GM21723 (cell line): ENCODE results near the gene DNAJC21.
"Not testable (repeated sequence)": the region's sequence is repeated elsewhere in the genome, so short reads cannot be mapped to it uniquely, and the experiment has no call there.

Experiments used
- ATAC-seq: cut with Tn5 transposase; IDR thresholded peaks from one replicate; pipeline ENCODE4 v1.9.1; 2021; ENCODE audit warnings: mild to moderate bottlenecking, moderate library complexity; ENCODE audit not compliant: unreplicated experiment

Gene DNAJC21

DNA sequence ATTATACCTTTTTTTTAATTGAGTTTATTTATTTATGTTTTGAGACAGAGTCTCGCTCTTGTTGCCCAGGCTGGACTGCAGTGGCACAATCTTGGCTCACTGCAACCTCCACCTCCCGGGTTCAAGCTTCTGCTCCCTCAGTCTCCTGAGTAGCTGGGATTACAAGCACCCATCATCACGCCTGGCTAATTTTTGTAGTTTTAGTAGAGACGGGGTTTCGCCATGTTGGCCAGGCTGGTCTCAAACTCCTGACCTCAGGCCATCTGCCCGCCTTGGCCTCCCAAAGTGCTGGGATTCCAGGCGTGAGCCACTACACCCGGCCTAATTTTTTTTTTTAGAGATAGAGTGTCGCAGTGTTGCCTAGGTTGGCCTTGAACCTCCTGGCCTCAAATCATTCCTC is 6.1 kb upstream of the DNAJC21 start:
- ATAC-seq: not testable (repeated sequence)

DNA sequence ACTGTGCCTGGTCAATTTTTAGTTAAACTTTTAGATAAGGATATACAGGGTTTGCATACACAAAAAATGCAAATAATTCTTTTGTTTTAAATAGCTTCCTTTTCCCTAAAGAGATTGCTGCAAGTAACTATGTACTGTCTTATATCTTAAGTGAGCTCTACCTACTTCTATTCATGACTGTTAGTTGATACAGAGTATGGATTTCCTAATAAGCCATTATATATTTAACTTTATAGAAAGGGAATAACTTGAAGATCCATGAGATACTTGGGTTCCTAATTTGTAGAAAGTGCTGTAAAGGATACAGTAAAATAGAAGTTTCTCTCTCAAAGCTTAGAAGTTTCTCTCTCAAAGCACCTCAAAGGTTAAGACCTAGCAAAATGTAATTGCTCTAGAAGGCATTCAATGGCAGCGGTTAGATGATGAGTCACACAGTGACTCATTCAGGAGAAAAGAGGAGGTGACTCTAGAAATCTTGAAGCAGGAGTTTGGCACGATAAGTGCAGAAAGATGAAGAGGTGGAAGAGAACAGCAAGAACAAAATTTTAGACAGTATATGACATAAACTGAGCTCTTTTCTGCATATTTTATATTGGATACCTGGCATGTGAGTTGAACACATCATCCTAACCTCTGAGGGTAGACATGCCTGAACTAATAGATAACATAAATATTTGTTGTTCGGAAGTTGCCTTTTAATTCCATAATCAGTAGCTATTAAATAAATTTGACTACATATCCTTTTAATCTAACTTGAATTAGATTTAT is 5.5 kb upstream of the DNAJC21 start:
- peak; percentile 71 for ATAC-seq

DNA sequence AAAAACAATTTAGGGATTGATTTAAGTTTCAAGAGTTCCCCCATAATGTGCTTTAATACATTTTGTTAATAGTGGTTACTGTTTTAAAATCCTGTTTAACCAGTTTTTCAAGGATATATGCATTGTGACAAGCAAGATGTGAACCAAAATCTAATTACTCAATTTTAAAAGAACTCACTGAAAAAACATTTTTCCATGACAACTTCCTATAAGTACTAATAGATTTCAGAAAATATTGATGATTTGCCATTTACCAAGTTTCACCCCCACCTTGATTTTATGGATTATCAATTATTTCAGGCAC is 4.9 kb upstream of the DNAJC21 start:
- no peak for ATAC-seq

DNA sequence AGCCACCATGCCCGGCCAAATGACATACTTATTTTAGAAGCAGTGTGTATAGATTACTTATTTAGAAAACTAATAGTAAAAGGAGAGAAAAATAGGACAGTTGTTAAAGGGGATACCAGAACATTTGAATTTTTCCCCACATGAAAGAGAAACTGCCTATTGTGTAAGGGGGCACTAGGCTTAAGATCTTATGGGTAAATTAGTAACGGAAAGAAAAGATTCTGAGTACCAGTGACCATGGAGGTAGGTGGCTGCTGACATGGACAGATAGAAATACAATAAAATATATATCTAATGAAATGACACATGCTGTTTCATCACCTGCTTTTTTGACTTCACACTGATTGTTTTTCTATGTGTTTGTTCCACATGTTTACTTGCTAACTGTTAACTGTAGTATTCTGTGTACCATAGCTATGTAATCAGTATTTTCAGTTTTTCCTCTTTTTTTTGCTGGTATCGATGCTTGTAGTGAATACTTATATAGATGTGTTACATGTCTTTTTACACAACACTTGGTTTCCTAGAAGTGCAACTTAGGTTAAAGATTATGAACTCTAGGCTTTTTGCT is 3.0 kb upstream of the DNAJC21 start:
- no peak for ATAC-seq

DNA sequence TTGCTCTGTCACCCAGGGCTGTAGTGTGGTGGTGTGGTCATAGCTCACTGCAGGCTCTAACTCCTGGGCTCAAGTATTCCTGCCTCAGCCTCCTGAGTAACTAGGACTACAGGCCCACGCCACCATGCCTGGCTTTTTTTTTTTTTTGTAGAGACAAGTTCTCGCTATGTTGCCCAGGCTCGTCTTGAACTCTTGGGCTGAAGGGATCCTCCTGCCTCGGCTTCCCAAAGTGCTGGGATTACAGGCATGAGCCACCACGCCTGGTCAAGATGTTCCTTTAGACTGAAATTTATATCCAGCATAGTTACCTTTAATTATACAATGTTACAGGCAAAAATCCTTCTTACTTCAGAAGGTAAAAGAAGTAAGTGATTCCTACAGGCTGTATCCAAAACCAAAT is 1.6 kb upstream of the DNAJC21 start:
- ATAC-seq: no peak

DNA sequence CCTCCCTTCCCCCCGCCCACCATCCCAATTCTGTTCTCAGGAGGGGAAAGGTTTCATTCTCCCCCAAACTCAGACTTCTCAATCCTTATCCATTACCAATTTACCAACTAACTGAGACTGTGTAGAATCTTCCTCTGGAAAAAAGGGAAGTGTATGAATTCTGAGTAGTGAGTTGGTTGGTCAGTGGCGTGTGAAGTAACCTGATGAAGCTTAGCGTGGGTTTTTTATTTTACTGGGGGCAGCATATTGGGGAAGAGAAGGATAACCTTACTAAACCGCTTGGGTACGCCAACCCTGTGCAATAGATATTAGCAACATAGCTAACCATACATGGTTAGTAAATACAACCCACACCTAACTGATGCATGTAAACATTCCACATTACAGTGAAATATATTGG is 1.1 kb upstream of the DNAJC21 start:
- ATAC-seq: no peak

DNA sequence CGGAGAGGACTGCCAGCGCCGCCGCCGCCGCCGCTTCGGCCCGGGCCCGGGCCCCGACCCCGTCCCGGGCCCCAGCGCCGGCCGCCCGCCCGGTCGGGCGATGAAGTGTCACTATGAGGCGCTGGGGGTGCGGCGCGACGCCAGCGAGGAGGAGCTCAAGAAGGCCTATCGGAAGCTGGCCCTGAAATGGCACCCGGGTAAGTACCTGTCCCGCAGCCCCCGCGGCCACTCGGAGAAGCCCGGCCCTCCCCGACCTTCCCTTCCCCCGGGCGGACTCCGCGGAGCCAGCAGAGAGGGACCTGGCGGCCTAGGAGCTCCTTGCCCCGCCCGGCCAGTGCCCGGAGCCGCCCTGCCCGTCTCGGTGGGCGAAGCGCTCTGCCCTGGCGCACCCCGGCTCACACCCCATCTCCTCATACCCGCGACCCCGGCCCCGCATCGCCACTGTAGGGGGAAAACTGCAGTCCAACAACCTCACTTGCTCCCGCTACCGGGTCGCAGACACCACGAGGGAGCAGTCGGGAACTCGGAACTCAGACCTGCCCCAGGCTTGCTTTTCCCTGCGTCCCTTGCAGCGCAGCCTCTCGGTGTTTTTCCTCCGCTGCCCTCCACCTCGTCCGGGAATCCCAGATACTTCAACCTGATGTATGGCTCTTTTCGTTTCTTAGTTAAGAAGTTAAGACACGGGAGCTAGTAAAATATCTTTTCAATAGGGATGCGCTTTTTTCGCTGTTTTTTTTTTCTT is 532 bp downstream of the DNAJC21 start:
- ATAC-seq: peak; percentile 76

DNA sequence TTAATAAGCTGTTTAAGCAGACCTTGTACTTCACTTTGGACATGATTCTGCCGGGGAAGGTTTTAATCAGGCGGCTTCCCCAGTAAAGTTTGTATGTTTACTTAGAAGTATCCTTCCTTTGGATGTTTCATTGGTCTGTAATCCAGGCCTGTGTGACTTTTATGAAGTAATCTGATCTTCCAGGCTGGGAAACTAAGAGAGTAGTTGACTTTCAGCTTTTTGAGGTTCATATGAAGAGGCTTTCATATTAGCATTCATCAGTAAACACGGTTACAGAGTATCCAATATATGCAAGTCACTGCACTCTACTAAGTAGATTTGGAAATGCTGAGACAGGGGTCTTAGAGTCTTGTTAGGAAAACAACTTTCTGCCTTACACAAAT is 1.1 kb downstream of the DNAJC21 start:
- ATAC-seq: no peak

DNA sequence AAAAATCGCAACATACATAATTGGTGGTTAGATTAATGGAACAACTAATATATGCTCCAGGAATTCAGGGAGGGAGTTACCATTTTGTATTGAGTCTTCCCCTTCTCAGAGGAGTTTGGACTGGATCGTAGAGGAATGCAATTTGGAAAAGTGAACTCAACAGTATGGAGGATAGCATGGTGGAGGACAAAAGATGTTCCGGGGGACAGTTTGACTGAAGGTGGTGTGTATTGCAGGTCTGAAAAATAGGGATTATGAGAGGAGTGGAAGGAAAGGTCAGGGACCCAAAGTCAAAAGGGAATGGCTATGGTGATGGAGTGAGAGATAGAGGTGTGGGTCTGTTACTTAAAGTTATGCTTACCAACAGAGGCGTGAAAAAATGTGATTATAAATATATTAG is 1.5 kb downstream of the DNAJC21 start:
- ATAC-seq: no peak

DNA sequence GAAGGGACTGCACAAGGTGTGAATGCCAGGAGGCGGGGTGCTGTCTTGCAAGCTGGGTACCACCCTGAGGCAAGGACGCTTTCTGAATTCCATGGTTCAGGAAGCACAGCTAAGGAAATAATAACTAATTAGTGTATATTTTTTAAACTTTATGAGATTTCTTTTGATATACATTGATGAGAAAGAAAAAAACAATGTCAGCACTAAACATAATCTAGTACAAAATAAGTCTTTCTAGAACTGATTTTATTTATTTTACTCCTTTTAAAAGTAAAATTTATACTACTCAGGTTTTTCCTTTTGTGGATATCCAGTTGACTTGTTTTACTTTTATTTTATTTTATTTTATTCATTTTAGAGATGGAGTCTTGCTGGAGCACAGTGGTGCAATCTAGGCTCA is 3.6 kb downstream of the DNAJC21 start:
- ATAC-seq: no peak

DNA sequence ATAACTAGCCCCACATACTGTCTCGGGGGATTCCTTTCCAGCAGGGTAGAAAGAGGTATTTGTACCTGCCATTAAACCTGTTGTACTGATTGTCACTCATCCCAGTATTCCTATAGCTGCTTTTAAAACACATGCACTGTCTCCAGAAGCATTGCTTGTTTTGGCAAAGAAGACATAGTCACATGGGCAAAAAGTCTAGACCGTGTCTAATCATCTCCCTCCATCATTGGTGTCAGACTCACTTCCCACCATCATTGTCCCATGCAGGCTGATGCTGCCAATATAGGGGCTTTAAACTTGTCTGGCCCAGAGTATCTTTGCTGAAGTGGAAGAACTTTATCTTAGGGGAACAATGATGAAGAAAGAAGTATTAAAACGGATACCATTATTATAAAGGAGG is 12.6 kb downstream of the DNAJC21 start:
- no peak for ATAC-seq

DNA sequence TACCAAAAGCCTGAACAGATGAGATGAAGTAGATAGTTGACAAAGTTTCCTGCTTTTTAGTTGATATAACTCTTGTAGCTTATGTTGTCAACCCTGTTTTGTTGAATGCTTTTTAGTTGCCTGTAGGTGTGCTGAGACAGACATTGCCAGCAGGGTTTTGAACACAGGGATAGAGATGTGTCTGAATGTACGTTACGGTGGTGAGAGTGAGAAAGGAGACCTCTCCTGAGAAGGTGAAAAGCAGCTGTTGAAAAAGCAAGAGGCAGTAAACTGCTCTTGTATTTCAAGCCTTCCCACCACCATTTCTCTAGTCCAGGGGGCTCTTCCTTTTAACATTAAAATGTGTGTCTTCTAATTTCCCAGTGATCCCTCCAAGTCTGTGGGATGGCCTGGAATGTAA is 14.7 kb downstream of the DNAJC21 start:
- ATAC-seq: no peak

DNA sequence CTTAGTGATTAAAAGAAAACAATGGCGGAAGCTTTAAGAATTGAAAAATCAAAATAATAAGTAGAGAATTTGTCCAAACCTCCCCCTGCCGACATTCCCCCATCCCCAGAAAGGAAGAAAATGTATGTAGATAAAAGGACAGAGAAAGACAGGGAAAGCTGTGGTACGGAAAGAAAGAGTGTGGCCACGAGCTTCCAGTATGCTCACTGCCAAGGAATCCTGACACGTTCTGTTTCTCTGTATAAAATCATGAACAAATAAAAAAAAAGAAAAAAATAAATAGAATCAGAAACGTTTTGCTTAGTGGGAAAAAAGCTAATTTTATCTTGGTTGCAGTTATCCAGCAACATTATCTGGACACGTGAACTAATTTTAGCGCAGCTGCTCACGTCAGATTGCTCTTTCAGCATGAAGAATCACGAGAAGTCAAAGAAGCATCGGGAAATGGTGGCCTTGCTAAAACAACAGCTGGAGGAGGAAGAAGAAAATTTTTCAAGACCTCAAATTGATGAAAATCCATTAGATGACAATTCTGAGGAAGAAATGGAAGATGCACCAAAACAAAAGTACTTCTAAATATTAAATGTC is 15.2 kb downstream of the DNAJC21 start:
- ATAC-seq: no peak

DNA sequence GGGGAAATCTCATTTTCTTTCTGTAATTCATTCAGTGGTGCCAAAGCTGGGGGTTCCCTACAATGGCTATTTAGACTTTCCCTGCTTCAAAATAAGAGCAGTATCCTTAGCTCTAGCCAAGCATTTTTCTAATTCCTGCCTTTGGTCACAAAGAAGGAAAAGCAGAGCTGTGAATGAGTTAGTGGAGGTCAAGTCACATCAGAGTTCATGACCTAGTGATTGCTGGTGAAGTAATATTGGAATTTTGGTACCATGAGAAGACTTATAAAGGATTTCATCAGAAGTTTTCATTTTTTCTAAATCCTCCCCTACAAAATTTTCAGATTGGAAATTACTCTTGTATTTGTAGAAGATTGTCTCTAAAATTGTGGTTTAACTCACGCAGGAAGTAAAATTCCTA is 28.0 kb downstream of the DNAJC21 start:
- no peak for ATAC-seq

DNA sequence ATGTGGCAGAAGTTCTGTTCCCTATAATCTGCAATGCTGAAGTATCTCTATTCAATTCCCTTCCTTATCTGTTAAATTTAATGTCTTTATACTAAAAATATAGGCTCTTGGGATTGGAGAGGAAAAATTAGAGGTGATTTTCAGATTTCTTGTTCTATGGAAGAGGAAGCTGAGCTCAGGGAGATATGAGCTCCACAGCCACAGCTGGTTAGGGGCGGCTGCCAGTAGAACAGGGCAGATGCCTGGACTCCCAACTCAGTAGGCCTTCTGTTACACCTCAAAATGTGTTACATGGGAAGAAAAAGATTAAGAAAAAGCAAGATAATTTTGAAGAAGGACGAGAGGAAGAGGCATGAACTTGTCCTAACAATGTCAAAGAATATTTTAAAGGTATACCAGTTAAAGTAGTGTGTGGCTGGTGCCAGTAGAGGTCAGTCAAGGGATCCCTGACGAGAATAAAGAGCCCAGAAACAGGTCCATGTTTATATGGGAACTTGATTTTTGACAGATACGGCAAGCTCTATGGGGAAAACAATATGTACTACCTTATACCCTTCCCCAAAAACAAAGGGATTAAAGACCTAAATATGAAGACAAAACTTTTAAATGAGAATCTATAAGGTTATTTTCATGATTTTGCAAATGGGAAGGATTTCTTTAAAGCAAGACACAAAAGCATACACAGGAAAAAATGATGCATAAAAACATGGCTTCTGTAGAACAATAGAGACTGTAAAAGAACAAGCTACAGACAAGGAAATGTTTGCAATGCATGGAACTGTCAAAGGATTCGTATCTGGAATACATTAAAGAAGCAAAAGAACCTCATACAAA is 28.7 kb downstream of the DNAJC21 start:
- ATAC-seq: peak; percentile 40

DNA sequence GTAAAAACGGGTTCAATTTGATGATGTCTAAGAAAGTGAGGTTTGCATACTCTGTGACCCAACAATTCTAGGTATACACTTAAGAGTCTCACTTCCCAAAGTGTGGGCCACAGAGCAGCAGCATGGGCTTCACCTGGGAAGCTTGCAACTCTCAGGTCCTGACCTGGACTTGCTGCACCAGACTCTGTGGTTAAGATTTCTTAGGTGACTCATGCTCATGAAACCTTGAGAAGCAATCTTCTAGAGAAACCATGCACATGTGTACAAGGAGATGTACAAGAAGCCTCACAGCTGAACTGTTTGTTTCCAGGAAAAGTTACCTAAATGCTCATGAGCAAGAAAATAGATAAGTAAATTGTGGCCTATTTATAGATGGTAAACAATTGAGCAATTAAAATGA is 30.0 kb downstream of the DNAJC21 start:
- ATAC-seq: peak; percentile 88

DNA sequence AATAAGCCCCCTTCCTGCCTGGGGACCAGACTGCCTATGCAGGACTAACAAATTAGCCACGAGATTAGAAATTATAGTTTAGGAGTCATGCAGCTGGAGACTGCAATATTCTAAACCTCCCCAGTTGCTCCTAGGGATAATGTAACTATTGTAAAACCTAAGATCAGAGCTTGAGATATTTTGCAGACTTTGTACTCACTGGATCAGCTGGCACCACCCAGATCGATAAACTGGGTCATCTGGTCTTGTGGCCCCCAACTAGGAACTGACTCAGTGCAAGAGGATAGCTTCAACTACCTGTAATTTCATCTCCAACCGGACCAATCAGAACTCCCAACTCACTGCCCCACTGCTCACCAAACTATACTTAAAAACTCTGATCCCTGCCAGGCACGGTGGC is 38.2 kb downstream of the DNAJC21 start:
- ATAC-seq: no peak

DNA sequence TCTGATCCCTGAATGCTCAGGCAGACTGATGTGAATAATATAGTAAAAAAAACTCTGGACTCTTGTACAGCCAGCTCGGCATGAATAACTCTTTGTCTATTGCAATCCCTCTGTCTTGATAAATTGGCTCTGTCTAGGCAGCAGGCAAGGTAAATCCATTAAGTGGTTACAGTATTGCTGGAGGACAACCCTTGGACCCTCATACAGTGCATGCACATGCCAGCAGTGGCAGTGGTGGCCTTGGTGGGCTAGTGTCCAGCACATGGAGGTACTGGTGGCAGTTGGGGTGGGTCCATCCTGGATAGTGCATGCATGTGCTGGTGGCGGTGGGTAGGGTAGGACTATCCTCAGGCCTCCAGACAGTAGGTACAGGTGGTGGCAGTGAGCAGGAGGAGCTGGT is 38.9 kb downstream of the DNAJC21 start:
- no peak for ATAC-seq

DNA sequence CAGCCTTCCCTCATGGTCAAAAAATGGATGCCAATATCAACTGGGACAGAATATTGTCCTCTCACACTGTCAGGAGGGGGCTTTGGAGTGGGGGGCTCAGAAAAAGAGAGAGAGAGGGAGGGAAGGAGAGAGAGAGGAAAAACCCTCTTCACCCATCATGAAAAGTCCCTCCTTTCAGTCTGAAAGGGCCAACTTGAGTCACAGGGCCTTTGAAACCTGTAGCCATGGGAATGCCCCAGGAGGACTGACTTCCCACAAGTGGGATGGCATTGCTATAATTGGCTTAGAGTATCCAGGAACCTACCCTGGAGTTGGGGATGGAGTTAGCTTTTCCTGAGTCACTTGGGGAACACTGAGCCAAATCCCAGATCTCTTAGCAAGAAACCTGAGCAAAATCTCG is 41.2 kb downstream of the DNAJC21 start:
- no peak for ATAC-seq

DNA sequence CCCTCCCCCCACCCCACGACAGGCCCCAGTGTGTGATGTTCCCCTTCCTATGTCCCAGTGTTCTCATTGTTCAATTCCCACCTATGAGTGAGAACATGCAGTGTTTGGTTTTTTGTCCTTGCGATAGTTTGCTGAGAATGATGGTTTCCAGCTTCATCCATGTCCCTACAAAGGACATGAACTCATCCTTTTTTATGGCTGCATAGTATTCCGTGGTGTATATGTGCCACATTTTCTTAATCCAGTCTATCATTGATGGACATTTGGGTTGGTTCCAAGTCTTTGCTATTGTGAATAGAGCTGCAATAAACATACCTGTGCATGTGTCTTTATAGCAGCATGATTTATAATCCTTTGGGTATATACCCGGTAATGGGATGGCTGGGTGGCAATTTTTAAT is 42.3 kb downstream of the DNAJC21 start:
- not testable (repeated sequence) for ATAC-seq

DNA sequence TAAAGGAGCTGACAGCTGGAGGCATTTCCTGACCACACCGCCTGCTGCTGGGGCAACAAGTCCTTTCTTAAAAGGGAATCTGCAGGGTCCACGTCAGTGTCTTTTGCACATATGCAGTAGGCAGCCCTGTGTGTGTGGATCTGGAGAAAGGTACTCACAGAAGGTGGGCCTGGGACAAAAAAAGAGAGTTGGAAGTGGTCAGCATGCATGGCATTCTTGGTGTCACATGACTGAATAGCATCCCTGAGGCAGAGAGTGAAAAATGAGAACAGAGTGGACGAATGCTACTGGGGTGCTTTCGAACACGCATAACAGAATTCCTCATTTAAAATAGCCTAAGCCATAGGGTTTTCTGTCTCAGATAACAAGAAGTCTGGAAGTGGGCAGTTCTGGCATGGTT is 47.0 kb downstream of the DNAJC21 start:
- ATAC-seq: no peak
